K562 (cell line): ENCODE measurements around the gene MEGF9. TPM values are rescaled to one million over a fixed set of nuclear protein-coding genes. Genes with fewer than 3 reads are reported as not detected.

Experiments
- ATAC-seq: fragments of 200-7000 bp; cut with Tn5 transposase; 3 replicates; pipeline ENCODE4 v1.9.1; 2020; ENCODE audit warnings: moderate library complexity
- BruUV-seq: library from RNA; stranded (reverse); fragments of 400-500 nt; replicated peaks from 2 replicates; lab custom pipeline; 2021; lab: Mats Ljungman, UMichigan
- CTCF ChIA-PET: fragments of 300-600 bp; formaldehyde crosslinking; extraction: SDS; loops from one replicate; lab custom pipeline; 2021; ENCODE audit warnings: low intra/inter-chr PET ratio; lab: Yijun Ruan, JAX
- POLR2A ChIA-PET: fragments of 300-600, 350-650 bp; sonication (Branson Sonifier 250); formaldehyde crosslinking; extraction: SDS; loops from one replicate; lab custom pipeline; 2021; ENCODE audit warnings: antibody characterized with exemption, inconsistent platforms; lab: Yijun Ruan, JAX
- DNase-seq, 4 experiments: peaks; one replicate each; pipeline versions ENCODE4 v3.0.0 to v3.0.0-alpha.2; 2011 to 2018; ENCODE audit warnings: low spot score in 3 of 4, mixed read lengths in 3 of 4; ENCODE audit errors: extremely low read depth in 1 of 4
- FAIRE-seq: peaks from 2 replicates; lab custom pipeline; 2011; peaks lifted over from hg19 to GRCh38; lab: Jason Lieb, UNC
- H2AFZ ChIP-seq: 2 replicates; pipeline ENCODE4 v1.6.0; 2011; ENCODE audit warnings: low read depth, low read length, control low read depth, inconsistent platforms
- H3K27ac ChIP-seq: fragments of 200-600 bp; 3 replicates; pipeline ENCODE4 v1.8.0; 2011; ENCODE audit warnings: low read depth, mild to moderate bottlenecking, control low read depth, inconsistent platforms, low read length, moderate library complexity, mixed read lengths; ENCODE audit errors: extremely low read depth
- H3K27me3 ChIP-seq, 2 experiments: fragments of 300-600 bp in 1 of 2; 2 replicates in 1 of 2; 3 replicates in 1 of 2; pipeline versions ENCODE4 v1.6.0 to v1.8.0; 2011; ENCODE audit warnings: inconsistent platforms in 2 of 2, low read length in 2 of 2, mild to moderate bottlenecking in 1 of 2, mixed read lengths in 1 of 2, moderate library complexity in 1 of 2; ENCODE audit not compliant: control insufficient read depth in 2 of 2, insufficient read depth in 2 of 2
- H3K36me3 ChIP-seq: fragments of 300-600 bp; 3 replicates; pipeline ENCODE4 v1.8.0; 2011; ENCODE audit warnings: mild to moderate bottlenecking, low read length, inconsistent platforms; ENCODE audit not compliant: control insufficient read depth, insufficient read depth
- H3K4me1 ChIP-seq, 2 experiments: fragments of 200-600 bp in 1 of 2; replicated peaks in 1 of 2; 2 replicates in 1 of 2; 3 replicates in 1 of 2; pipeline versions ENCODE4 v1.5.1 to v1.8.0; 2011; ENCODE audit warnings: inconsistent platforms in 2 of 2, low read length in 2 of 2, mild to moderate bottlenecking in 1 of 2, mixed read lengths in 1 of 2, moderate library complexity in 1 of 2; ENCODE audit not compliant: control insufficient read depth in 2 of 2, insufficient read depth in 2 of 2
- H3K4me2 ChIP-seq: 2 replicates; pipeline ENCODE4 v1.6.1; 2011; ENCODE audit warnings: low read length, control low read depth, inconsistent platforms, mixed read lengths; ENCODE audit not compliant: insufficient read depth
- H3K4me3 ChIP-seq: fragments of 200-600 bp; sonication (generic), shearing (Covaris generic); 2 replicates; pipeline ENCODE4 v1.5.1; 2016; ENCODE audit warnings: control low read depth, inconsistent platforms
- H3K79me2 ChIP-seq: fragments of 200-600 bp; 3 replicates; pipeline ENCODE4 v1.8.0; 2011; ENCODE audit warnings: low read length, inconsistent platforms; ENCODE audit not compliant: control insufficient read depth, insufficient read depth
- H3K9ac ChIP-seq, 2 experiments: 2 replicates each; pipeline versions ENCODE4 v1.6.0 to v1.6.1; 2011; ENCODE audit warnings: low read depth in 2 of 2, low read length in 2 of 2, control low read depth in 1 of 2, inconsistent platforms in 1 of 2, mild to moderate bottlenecking in 1 of 2, mixed read lengths in 1 of 2; ENCODE audit not compliant: insufficient read depth in 1 of 2
- H3K9me1 ChIP-seq: one replicate; pipeline ENCODE4 v1.6.0; 2011; ENCODE audit warnings: inconsistent platforms, mild to moderate bottlenecking, low read length, moderate library complexity; ENCODE audit not compliant: control insufficient read depth, insufficient read depth
- H3K9me3 ChIP-seq: replicated peaks from 2 replicates; pipeline ENCODE4 v1.5.1; 2011; ENCODE audit warnings: low read depth, low read length, inconsistent platforms; ENCODE audit not compliant: control insufficient read depth, insufficient read depth
- H4K20me1 ChIP-seq: replicated peaks from 2 replicates; pipeline ENCODE4 v1.6.1; 2011; ENCODE audit warnings: low read length, inconsistent platforms, mixed read lengths; ENCODE audit not compliant: control insufficient read depth, insufficient read depth
- FOXA3 ChIP-seq, 2 experiments: fragments of 450-650 bp in 1 of 2; sonication (generic) in 1 of 2; formaldehyde crosslinking; IDR thresholded peaks in 1 of 2; conservative IDR thresholded peaks in 1 of 2; 2 replicates each; pipeline versions ENCODE4 v1.4.0 to v1.8.0; 2020 to 2022; ENCODE audit warnings: mild to moderate bottlenecking in 2 of 2, missing genetic modification reagents in 1 of 2
- GABPB2 ChIP-seq: fragments of 250-450 bp; sonication (Bioruptor Pico); conservative IDR thresholded peaks from 2 replicates; pipeline ENCODE4 v1.5.1; 2021; ENCODE audit warnings: mild to moderate bottlenecking
- HNRNPH1 ChIP-seq: fragments of 200-400 bp; formaldehyde crosslinking; optimal IDR thresholded peaks from 2 replicates; pipeline ENCODE3; 2017; ENCODE audit warnings: low read depth, mild to moderate bottlenecking, low read length, moderate library complexity
- JUND ChIP-seq, 2 experiments: IDR thresholded peaks; 2 replicates in 1 of 2; 3 replicates in 1 of 2; pipeline ENCODE4 v1.6.1; 2011; ENCODE audit warnings: borderline replicate concordance in 2 of 2, low read depth in 2 of 2, low read length in 2 of 2, improper control_type of control experiment in 1 of 2, missing biosample characterization in 1 of 2, missing genetic modification characterization in 1 of 2, missing genetic modification reagents in 1 of 2
- LARP7 ChIP-seq: fragments of 450-650 bp; IDR thresholded peaks from 2 replicates; pipeline ENCODE4 v1.6.1; 2016
- NFRKB ChIP-seq: fragments of 450-650 bp; IDR thresholded peaks from 2 replicates; pipeline ENCODE4 v1.6.1; 2016; ENCODE audit warnings: low read depth
- SAFB2 ChIP-seq: fragments of 200-400 bp; formaldehyde crosslinking; IDR thresholded peaks from 2 replicates; pipeline ENCODE4 v1.6.1; 2018; ENCODE audit warnings: borderline replicate concordance, low read length, low read depth, moderate library complexity; ENCODE audit not compliant: severe bottlenecking
- ZNF224 ChIP-seq: sonication (generic); formaldehyde crosslinking; IDR thresholded peaks from 2 replicates; pipeline ENCODE4 v1.8.0; 2022; ENCODE audit warnings: mild to moderate bottlenecking, missing genetic modification reagents
- ZNF408 ChIP-seq: fragments of 250-450 bp; sonication (Bioruptor Pico); IDR thresholded peaks from 2 replicates; pipeline ENCODE4 v1.4.0; 2020; ENCODE audit warnings: low read depth, mild to moderate bottlenecking, moderate library complexity
- ZNF551 ChIP-seq: fragments of 250-450 bp; sonication (Bioruptor Pico); IDR thresholded peaks from 2 replicates; pipeline ENCODE4 v1.5.0; 2021; ENCODE audit warnings: mild to moderate bottlenecking, moderate library complexity
- WGBS: fragments of 100-300 bp; shearing (Covaris generic); methylation state at CpG from one replicate; pipeline ENCODE4 v1.1.6; 2016; ENCODE audit warnings: low coverage, mixed read lengths; ENCODE audit not compliant: insufficient coverage; ENCODE audit errors: missing lambda C conversion rate; 5-methylcytosine and 5-hydroxymethylcytosine counted together
- in situ Hi-C: fragments of 300-500 bp; cut with MboI; formaldehyde crosslinking; loops from 4 replicates; pipeline ENCODE4 v1.15.0; 2018; ENCODE audit warnings: inconsistent platforms, mixed read lengths
- intact Hi-C: fragments of 100-400 bp; cut with micrococcal nuclease; formaldehyde crosslinking; loops from 2 replicates; pipeline ENCODE4 v1.14.2; 2022
- polyA plus RNA-seq, 8 experiments: library from polyadenylated mRNA; depleted of rRNA in 4 of 8; stranded (reverse) in 5 of 8; unstranded in 3 of 8; fragments of >200 nt; fragmentation: Nextera tagmentation in 2 of 8; fragmentation: Illumina TruSeq in 1 of 8; extraction: Ambion mirVana in 2 of 8; extraction: Trizol in 1 of 8; gene quantifications; 2 replicates each; pipeline versions ENCODE4 v1.2.1 to v1.2.3, GENCODE V29; 2011 to 2014; ENCODE audit warnings: inconsistent platforms in 1 of 8, missing spikeins in 1 of 8
- total RNA-seq, 7 experiments: library from RNA; depleted of rRNA in 6 of 7; stranded (reverse); fragments of >200 nt in 6 of 7; fragmentation: Illumina TruSeq in 2 of 7; extraction: Trizol in 2 of 7; gene quantifications; 2 replicates each; pipeline versions ENCODE4 v1.2.1 to v1.2.3, GENCODE V29; 2011 to 2021; ENCODE audit warnings: low replicate concordance in 1 of 7
- TF ChIP-seq, protein P1 (sequence below), 2 experiments: fragments of 250-450 bp in 1 of 2; fragments of 450-650 bp in 1 of 2; sonication (Bioruptor Pico) in 1 of 2; IDR thresholded peaks; 2 replicates each; pipeline versions ENCODE4 v1.6.1 to v1.8.0; 2016 to 2021; ENCODE audit warnings: mild to moderate bottlenecking in 2 of 2, moderate library complexity in 2 of 2, missing compliant biosample characterization in 1 of 2, missing genetic modification characterization in 1 of 2

The MEGF9 gene
- total and polyA plus RNA-seq, 9 of the 15 experiments (the other 6 are each of a cell fraction or from before 2014, with no cell fraction given): 2.1 to 6.2 (median 3.8) TPM

- H3K27me3 ChIP-seq: no peaks in the 10 kb centered on the region
- no peaks in the 10 kb centered on the region for H3K79me2 ChIP-seq
- no peak overlapping the region for H3K4me3 ChIP-seq
- in situ Hi-C loops (no loop called here), intact Hi-C loops (no loop called here)
- H3K9me1 ChIP-seq: no peaks in the 10 kb centered on the region
- H4K20me1 ChIP-seq: no peaks in the 10 kb centered on the region
- H3K4me1 ChIP-seq: no peaks in the 10 kb centered on the region
- no peak overlapping the region for H3K27ac ChIP-seq
- no TSS peak for BruUV-seq
- H2AFZ ChIP-seq: no peak overlapping the region
- 58% methylated on average over 5 of the region's 5 CpGs for WGBS
- no peaks in the 10 kb centered on the region for H3K9me3 ChIP-seq
- ATAC-seq (no peak), DNase-seq (no peak), FAIRE-seq (no peak)
- no peak overlapping the region; a peak in 1 of 4 replicates for H3K9ac ChIP-seq
- ChIA-PET POLR2A (interaction anchor here (0.5 kb wide), 1 partner anchor 24 kb away, joined by 3 read pairs; no protein-coding TSS in a partner anchor), CTCF (no interaction called here)
- no peaks in the 10 kb centered on the region for H3K36me3 ChIP-seq
- TF ChIP-seq SAFB2: no peak
- TF ChIP-seq FOXA3 (CRISPR knock-in tag; conservative IDR thresholded peaks at IDR 0.05 in 1 of 2, IDR thresholded peaks at IDR 0.05 in 1 of 2): no peak
- no peak for TF ChIP-seq ZNF551
- no peak for TF ChIP-seq NFRKB
- TF ChIP-seq GABPB2 (CRISPR knock-in tag): no peak
- TF ChIP-seq, protein P1, sequence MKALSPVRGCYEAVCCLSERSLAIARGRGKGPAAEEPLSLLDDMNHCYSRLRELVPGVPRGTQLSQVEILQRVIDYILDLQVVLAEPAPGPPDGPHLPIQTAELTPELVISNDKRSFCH (CRISPR knock-in tag; IDR thresholded peaks at IDR 0.05): no peak
- TF ChIP-seq, protein P1 (tag; IDR thresholded peaks at IDR 0.05): no peak
- no peak for TF ChIP-seq LARP7
- no peak for TF ChIP-seq ZNF408 (CRISPR knock-in tag)
- TF ChIP-seq ZNF224 (CRISPR knock-in tag): no peak
- no peak for TF ChIP-seq JUND (IDR thresholded peaks at IDR 0.05; ENCODE audit: borderline replicate concordance, low read depth, low read length)
- TF ChIP-seq JUND (tag; IDR thresholded peaks at IDR 0.05; ENCODE audit: borderline replicate concordance, low read depth, low read length): no peak
- no peak for TF ChIP-seq HNRNPH1
- no peak overlapping the region for H3K4me2 ChIP-seq
Measured at GRCh38 chr9:120737416-120738165, 23.3 kb upstream of the MEGF9 start.
